GM18526 (cell line): ENCODE measurements around the gene GTPBP10.

Experiments
- POLR2A ChIP-seq: IDR thresholded peaks from 3 replicates; pipeline ENCODE4 v1.6.1; 2011; ENCODE audit not compliant: insufficient read length; ENCODE audit errors: extremely low read depth

Gene GTPBP10

DNA sequence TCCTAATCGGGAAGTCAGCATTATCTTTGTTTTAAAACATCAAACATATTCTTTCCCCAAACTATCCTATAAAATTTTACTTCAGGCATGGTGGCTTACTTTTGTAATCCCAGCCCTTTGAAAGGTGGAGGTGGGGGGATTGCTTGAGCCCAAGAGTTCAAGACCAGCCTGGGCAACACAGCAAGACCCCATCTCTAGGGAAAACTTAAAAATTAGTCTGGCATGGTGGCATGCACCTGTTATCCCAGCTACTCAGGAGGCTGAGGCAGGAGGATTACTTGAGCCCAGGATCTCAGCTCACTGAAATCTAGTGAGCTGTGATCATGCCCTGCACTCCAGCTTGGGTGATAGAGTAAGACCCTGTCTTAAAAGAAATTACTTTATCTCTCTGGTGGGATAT lies 61.6 kb downstream of the GTPBP10 start:
- no peak for TF ChIP-seq POLR2A

DNA sequence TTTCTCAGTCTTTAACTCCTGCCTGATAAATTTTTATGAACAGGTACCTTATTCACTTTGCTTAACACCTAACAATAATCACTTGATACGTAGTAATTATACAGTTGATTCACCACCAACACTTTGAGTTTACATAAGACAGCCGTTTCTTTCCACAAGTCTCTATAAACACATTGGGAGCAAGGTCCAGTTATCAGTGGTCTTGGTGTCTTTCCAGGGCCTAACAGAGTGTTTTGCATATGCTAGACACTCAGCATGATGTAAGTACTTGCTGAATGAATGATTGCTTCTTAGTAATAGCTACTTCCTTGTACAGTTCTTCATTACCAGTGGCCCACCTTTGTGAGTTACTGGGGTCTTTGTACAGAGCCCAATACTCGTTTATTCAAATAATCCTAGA lies 63.2 kb downstream of the GTPBP10 start:
- TF ChIP-seq POLR2A: no peak

DNA sequence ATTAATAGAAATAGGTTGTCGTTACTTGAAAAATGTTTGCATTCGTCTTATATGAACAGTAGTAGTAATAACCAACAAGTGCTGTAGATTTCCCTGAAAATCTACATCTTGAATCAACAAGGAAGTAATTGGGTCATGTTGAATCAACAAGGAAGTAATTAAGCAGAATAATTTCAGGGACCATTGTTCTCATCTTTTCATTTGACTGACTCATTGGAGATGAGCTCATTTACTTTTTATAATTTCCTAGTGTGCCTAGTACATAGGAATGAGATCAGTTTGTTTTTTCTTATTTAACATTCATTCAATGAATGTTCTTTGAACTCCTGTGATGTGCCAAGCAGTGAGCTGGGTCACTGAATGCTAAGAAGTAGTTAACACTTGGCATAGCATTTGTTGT lies 65.0 kb downstream of the GTPBP10 start:
- no peak for TF ChIP-seq POLR2A

- TF ChIP-seq POLR2A: no peak
Observed at GRCh38 chr7:90412458-90413184, 66.1 kb downstream of the GTPBP10 start.

- TF ChIP-seq POLR2A: no peak
Observed at GRCh38 chr7:90413185-90413528, 66.6 kb downstream of the GTPBP10 start.

GRCh38 chr7:90421651-90422050 lies 75.1 kb downstream of the GTPBP10 start:
- no peak for TF ChIP-seq POLR2A

DNA sequence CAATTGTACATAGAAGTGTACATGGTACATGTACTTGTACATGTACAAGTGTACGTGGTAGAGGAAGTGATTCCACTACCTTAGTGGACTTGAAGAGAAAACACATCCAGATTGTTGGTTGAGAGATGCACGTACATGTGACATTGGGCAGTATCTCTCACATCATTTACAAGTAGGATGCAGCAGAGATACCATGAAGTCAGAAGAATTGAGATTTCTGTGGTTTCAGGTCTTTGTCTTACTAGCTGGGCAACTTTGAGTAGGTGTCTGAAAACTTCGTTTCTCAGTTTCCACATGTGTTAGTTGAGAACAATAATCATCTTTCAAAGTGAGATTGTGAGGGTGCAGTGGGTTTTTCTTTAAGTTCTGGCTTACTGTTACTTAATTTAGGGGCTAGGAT lies 78.2 kb downstream of the GTPBP10 start:
- TF ChIP-seq POLR2A: no peak

DNA sequence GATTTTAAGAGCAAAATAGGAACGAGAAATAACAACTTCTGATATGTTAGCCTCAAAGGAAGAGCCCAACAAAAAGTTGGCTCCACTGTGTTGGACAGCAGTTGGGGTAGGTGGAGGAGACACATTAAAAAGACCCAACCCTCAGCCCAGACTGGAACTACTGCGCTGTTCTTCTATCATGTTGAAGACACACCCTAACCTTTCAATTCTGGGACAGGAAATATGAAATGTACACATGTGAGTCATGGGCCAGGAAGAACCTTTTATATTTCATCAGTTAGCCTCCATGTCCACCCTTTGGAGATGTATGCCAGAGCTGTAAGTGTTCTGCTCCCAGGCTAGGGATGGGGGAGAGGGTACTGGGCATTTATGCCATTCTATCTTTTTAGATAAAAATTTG lies 78.9 kb downstream of the GTPBP10 start:
- no peak for TF ChIP-seq POLR2A

GRCh38 chr7:90430614-90431460 lies 84.3 kb downstream of the GTPBP10 start:
- no peak for TF ChIP-seq POLR2A

- no peak for TF ChIP-seq POLR2A
Observed at GRCh38 chr7:90432752-90433151, 86.2 kb downstream of the GTPBP10 start.

- TF ChIP-seq POLR2A: no peak
Observed at GRCh38 chr7:90433221-90433620, 86.7 kb downstream of the GTPBP10 start.
